HG03520 (cell line): Measurements from ENCODE around the gene COA1.
"Not testable (repeated sequence)": the region's sequence is repeated elsewhere in the genome, so short reads cannot be mapped to it uniquely, and the experiment has no call there.

Source experiments
- ATAC-seq: cut with Tn5 transposase; IDR thresholded peaks from one replicate; pipeline ENCODE4 v1.9.1; 2021; ENCODE audit warnings: mild to moderate bottlenecking, moderate library complexity; ENCODE audit not compliant: unreplicated experiment

The COA1 gene

DNA sequence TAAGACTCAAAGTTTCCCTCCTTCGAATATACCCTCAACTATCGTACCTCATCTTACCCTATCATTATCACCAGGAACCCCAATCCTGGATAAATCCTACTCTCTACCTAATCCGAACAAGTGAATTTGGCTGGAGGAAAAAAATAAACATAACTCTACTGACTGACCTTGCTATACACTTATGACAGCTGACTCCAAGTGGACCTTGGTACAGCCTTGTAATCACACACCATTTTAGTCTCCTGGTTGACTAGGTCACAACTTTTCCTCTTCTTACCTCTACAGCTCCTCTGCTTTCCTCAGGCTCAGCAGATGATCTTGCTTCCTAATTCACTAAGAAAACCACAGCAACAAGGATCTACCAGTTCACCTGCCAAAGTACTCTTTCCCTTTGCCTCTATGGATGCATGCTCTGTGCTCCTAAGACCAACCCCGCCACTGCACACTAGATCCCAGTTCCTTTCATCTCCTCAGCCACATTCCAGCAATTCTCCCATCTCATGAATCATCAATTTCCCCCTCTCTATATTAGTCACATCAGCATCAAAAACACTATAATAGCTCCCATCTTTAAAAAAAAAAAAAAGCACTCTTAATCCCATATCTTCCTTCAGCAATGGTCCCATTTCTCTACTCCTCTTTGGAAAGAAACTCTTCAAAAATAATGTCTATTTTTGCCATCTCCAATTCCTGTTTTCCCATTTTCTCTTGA is 35.5 kb downstream of the COA1 start:
- no peak for ATAC-seq

DNA sequence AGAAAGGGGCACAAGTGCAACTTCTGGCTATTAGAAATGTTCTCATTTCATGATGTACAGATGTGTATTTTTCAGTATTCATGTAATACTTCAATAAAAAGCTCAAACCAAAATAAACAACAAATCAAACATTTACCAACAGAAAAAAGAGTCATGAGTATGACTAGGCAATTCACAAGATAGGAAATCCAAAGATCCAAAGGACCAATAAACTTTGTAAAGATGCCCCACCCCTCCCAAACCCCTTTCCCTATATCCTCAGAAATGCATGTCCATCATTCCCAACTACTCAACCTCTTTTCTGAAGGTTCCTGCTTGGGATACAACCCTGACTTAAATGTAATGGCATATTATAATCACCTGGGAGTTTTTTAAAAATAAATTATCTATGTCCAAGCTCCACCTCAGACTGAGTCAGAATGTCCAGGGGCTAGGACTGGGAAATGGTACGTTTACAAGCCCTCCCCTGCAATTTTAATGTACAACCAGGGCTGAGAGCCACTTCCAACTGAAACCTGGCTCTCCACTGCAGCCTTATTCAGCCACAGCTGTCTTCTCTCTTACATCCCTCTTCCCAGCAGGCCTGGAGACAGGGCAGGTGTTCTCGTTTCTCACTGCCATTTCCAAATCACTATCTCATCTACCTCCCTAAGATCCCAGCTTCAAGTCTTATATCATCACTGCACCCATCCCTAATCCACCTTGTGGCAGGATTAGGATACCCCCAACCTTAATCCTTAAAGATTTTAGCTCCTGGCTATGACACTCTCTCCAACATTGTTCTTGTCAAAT is 36.5 kb downstream of the COA1 start:
- no peak for ATAC-seq

DNA sequence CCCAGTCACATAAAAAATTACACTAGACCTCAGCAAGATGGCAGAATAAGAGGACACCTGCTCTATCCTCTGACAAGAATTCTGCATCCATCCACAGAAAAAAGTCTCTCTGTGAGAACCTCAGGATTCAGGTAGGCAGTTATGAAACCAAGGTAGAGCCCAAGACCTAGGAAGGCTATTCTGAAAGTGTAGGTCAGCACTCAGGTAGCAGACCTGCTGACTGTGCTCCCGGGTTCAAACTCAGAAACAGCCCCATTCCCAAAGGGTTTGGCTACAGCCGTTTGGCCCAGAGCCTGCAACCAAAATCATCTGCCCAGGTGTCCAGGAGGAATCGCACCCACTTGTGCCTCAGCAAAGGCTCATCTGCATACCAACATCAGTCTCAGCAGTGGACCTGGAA is 37.7 kb downstream of the COA1 start:
- ATAC-seq, result no peak

DNA sequence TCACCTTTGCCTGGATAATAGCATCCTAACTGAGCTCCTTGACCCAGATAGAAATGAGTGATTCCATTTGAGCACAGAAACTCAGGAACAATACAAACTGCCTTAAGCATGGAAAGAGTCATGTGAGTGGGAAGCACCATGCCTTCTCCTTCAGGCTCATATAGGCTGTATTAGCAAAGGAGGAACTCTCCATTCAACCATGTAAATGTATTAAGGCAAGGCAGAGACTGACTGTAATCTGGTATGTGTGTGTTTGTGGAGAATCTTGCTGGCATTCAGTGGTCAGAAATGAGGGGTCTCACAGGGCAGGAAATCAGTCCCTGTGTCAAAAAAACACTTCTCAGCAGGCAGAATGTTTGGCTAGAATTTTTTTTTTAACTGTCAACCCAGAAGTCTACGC is 40.2 kb downstream of the COA1 start:
- ATAC-seq, result no peak

DNA sequence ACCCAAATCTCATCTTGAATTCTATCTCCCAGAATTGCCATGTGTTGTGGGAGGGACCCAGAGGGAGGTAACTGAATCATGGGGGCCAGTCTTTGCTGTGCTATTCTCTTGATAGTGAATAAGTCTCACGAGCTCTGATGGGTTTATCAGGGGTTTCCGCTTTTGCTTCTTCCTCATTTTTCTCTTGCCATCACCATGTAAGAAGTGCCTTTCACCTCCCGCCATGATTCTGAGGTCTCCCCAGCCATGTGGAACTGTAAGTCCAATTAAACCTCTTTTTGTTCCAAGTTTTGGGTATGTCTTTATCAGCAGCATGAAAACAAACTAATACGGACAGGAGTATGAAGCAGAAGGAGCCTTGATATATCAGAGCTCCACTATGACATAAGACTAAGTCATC is 41.5 kb downstream of the COA1 start:
- ATAC-seq, result not testable (repeated sequence)

DNA sequence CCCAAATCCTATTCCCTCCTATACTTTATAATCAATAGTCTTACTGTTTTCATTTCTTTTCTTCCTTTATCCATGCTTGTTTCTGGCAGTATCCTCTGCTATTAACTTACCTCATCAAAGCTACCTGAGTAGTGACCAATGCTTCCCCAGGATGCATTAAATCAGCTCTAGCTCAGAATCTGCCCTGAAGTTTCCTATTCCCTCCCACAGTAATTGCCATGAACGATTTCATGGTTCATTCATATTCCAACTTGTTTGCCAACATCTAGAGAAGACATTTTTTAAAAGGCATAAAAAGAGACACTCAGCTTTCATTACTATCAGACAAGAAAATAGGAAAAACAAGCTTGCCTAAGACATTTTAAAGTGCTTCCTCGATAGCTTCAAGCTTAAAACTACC is 42.3 kb downstream of the COA1 start:
- ATAC-seq, result no peak

DNA sequence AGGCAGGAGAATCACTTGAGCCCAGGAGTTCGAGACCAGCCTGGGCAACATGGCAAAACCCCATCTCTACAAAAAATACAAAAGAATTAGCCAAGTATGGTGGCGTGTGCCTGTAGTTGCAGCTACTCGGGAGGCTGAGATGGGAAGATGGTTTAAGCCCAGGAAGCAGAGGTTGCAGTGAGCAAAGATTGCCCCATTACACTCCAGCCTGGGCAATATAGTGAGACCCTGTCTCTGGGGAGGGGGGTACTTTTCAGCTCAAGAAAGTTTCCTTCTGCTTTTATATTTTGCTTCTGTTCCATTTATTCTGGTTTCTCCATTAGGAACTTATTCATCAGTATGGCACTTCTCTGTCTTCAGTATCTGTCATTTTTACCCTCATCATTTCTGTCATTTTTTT is 48.6 kb downstream of the COA1 start:
- no peak for ATAC-seq

DNA sequence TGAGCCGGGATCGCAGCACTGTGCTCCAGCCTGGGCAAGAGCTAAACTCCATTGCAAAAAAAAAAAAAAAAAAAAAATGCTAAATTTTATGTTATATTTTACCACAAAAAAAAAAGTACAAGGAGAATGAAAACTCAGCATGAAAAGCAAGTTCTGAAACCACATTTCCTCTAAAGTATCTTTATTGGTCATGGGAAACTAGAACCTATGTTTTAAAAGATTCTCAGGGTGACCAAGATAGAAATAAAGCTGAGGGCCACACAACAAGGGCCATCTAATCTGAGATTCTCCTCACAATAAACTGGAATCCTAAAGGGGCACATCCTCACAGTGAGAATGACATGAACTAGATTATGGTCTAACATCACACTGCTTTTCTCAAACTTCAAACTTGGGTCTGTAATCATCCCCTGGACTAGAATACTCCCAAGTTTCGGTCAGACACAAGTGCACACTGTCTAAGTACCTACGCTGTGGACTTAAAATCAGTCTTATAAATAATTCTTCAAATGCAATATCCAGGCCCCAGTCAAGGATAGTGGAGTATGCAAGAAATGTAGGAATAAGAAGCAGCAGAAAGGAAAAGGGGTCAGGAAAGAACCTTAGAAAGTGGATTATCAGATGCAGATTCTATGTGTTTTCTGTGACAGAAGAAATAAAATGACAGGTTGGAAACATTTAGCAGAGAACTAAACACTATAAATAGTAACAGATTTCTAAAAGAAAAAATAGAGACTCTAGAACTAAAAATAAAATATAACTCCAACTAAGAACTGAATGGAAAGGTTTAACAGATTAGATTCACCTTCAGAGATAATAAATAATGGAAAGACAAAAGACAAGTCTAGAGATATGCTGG is 49.9 kb downstream of the COA1 start:
- no peak for ATAC-seq

DNA sequence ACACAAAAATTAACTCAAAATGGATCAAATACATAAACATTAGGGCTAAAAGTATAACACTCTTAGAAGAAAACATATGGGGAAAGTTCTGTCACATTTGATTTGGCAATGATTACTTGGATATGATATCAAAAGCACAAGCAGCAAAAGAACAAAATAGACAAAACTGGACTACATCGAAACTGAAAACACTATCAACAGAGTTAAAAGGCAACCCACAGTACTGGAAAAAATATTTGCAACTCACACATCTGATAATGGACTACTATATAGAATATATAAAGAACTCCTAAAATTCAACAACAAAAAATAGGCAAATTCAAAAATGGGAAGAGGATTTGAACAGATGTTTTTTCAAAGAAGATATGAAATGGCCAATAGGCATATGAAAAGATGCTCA is 51.0 kb downstream of the COA1 start:
- no peak for ATAC-seq

DNA sequence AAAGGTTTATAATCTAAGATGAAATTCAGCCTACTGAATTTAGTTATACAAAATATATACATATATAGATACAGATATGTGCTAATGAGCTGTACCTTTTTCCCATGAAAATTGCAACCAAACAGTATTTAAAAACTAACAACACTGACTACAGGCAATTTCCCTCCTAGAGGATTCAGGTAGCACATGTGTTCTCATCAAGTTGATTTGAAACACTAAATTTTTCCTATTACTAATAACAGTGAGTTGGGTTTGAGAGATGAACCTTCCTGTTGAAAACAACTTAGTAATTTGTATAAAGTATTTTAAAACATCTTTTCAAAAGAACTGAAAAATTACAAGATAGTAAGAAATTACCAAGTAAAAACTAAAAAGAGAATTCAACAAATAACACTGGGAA is 51.5 kb downstream of the COA1 start:
- no peak for ATAC-seq

DNA sequence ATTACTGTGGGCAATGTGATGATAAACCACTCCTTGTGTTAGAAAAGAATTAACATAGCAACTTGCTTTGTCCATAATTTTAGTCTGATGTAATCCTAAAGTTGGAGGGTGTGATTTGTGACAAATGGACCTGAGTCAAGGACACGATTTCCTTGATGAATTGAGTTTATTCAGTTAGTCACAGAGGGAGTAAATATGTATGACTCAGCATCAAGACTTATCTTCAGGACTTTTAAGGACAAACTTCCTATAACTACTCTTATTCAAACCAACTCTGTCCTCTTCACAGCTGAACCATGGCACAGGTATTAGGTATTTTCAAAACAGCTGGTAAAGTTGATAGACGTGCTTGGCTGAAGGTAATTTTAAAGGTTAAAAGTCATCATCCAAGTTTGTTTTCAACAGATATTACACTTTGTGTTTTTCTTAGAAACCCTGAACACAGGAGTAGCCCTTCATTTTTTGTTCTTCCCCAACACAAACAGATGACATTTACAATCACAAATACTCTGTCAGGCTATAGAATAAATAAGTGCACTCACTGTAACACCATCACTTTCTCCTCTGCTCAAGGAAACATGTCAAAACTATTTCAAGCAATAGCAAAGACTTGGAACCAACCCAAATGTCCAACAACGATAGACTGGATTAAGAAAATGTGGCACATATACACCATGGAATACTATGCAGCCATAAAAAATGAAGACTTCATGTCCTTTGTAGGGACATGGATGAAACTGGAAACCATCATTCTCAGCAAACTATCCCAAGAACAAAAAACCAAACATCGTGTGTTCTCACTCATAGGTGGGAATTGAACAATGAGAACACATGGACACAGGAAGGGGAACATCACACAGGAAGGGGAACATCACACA is 54.5 kb downstream of the COA1 start:
- no peak for ATAC-seq

DNA sequence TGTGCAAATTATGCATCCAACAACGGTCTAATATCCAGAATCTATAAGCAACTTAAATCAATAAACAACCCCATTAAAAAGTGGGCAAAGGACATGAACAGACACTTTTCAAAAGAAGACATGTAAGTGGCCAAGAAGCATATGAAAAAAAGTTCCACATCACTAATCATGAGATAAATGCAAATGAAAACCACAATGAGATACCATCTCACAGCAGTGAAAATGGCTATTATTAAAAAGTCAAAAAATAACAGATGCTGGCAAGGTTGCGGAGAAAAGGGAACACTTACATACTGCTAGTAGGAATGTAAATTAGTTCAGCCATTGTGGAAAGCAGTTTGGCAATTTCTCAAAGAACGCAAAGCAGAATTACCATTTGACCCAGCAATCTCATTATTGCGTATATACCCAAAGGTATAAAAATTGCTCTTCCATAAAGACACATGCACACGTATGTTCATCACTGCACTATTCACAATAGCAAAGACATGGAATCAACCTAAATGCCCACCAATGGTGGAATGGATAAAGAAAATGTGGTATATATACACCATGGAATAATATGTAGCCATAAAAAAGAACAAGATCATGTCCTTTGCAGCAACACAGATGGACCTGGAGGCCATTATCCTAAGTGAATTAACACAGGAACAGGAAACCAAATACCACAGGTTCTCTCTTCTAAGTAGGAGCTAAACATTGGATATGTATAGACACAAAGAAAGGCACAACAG is 55.9 kb downstream of the COA1 start:
- not testable (repeated sequence) for ATAC-seq

DNA sequence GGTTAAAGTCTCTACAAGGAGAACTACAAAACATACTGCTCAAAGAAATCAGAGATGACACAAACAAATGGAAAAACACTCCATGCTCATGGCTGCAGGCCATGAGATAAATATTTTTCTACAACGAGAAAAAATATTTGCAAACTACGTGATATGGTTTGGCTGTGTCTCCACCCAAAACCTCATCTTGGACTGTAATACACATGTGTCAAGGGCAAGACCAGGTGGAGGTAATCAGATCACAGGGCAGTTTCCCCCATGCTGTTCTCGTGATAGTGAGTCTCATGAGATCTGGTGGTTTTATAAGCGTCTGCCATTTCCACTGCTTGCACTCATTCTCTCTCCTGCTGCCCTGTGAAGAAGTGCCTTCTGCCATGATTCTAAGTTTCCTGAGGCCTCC is 57.8 kb downstream of the COA1 start:
- ATAC-seq, result no peak

DNA sequence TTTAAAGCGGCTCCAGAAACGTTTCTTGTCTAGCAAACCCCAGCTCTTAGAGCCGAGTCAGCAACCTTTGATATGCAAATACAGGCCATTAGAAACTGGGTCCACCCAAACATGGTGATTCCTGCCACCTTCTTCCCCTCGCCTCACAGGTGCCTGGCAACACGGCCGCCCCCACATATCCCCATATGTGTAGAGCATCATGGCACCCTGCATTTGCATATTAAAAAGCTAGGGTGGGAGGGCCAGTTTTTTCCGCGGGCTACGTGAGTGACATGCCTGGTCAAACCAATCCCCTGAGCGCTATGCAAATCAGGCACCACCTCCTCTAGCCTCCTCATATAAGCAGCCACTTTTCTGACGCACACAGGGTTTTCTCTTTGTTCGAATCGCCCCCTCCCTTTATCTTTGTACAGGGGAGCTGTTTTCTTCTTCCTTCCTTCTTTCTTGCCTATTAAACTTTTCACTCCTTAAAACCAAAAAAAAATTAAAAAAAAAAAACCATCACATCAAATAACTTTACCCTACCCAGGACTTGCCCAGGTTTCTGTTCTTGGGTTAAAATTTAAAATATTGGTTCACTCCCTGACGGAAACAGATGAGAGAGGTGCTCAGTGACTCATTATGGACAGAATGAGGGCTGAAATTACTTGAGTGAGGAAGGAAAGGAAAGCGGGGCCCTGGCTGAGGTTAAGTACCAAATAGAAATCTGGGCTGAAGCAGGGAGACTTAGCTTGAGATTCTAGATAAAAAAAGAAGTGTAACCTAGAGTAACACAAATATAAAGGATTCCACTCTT is 59.8 kb downstream of the COA1 start:
- ATAC-seq, result no peak

DNA sequence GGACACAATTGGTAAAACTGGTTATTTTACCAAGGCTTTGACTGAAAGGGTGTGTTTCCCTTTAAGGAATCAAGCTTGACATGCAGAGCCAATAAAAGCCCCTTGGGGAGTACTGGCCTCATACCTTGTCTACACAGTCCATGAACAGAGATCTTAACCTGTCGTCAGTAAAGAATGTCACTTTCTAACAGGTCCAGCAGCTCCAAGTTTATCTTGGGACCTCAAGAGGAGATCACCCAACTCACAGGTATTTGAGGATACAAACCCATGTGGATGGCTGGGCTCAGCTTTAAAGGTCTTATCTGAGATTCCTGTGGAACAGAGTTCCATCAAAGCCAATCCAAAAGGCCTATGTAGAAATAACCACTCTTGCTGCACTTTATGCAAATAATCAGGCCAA is 61.3 kb downstream of the COA1 start:
- no peak for ATAC-seq

DNA sequence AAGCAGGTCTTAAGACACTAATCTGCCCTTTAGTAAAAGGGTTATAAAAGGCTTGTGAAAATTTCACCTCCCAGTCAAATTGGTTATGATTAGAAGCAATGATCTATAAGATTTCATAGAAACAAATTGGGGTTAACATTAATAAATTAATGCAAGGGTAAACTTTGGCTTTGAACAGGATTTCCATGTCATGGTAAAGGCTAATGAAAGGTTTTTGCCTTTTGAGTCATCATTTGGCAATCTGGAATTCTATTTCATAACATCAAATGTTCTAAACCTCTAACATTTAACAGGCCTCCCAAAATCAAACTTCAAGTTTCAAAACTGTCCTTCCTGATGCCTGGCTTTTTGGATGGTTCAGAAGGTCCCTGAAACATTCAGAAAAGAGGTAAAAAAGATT is 62.4 kb downstream of the COA1 start:
- no peak for ATAC-seq

DNA sequence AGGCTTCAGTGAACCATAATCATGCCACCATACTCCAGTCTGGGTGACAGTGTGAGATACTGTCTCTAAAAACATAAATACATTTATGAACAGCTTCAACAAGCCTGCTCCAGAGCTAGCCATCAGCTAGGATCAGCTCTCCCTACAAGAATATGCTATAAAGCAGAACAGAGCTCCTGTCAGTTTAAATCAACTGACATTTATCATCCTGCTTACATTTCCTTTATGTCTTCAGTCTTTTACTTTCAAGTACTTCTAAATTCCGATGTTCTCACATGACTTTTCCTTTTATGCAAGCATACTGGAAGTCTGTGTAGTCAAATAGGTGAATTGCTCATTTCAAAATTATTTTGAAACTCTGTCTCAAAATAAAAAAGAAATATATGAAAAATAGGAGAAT is 64.6 kb downstream of the COA1 start:
- no peak for ATAC-seq

DNA sequence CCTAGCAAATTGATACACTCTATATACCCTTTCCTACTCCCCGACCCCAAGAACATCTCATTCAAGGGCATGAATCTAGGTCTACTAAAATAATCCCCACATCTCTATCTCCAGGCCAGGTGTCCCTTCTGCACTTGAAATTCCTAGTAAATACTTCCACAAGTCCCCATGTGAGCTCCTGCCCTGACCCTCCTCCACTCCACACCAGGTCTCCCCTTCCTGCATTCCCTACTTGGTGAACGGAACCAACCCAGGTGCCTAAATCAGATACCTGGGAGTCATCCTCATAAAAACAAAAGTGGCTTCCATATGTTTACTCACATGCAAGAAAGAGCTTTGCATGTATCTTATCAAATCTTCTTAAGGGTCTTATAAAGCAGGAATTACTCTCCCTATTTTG is 69.2 kb downstream of the COA1 start:
- ATAC-seq, result no peak

DNA sequence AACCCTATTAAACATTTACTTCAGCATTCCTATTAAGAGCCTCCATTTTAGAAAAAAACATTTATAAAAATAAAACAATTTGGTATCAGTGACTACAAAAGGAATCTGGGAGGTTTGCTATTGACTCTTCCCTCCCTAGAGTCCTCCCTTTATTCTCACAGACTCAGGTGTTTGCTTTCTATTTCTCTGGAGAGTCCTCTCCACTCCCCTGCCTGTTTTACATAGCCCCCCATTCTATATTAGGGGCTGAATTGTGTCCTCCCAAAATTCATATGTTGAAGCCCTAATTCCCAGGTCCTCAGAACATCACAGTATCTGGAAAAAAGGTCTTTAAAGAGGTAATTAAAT is 69.8 kb downstream of the COA1 start:
- ATAC-seq, result no peak
